Right lobe of liver (tissue), 4 donors: ENCODE data around the gene UNC79.

Source experiments
- CTCF ChIP-seq, 4 donors: fragments of 200-600 bp in 3 of 4; fragments of 450-650 bp in 1 of 4; IDR thresholded peaks; one replicate each; pipeline versions ENCODE4 v1.5.1 to v1.8.0; 2016 to 2022; ENCODE audit warnings: antibody characterized with exemption in 4 of 4, mild to moderate bottlenecking in 2 of 4
- POLR2A ChIP-seq: fragments of 450-650 bp; IDR thresholded peaks from one replicate; pipeline ENCODE4 v1.6.1; 2017; ENCODE audit warnings: antibody characterized with exemption, mild to moderate bottlenecking
- donor health status: DM: no; HTN: no; CAD: no.
- donor health status: DM: no; HTN: no; CAD: no.
- donor health status: DM: no; HTN: yes; CAD: no.

DNA sequence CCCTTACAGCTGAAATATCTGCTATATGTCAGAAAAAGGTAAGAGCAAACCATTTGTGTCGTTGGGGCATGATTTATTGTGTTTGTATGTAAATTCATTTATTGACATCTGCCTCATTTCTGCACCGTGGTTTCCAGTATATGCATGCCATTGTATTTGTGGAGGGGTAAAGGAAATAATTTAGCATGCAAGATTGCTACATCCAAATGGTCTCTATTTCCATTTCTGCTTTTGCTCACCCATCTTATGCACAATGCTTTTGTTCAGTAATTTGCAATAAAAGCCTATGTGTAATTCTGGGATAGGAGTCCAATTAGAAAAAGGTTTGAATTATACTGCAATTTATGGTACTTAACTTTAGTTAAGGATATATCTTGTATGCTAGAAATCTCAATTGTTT is 101.8 kb downstream of the UNC79 start:
- TF ChIP-seq POLR2A (no peak), CTCF (IDR thresholded peaks at IDR 0.05) (no peak)
